HL-60 (cell line): ENCODE measurements around the gene TSC2.

Experiments used
- DNase-seq, 2 experiments: peaks; one replicate each; pipeline ENCODE4 v3.0.0-alpha.2; 2010 to 2020; ENCODE audit warnings: low read depth in 1 of 2, low spot score in 1 of 2
- H3K27ac ChIP-seq: fragments of 250-450 bp; sonication (Bioruptor Pico); replicated peaks from 2 replicates; pipeline ENCODE4 v1.5.1; 2020; ENCODE audit warnings: mild to moderate bottlenecking, moderate library complexity
- H3K27me3 ChIP-seq: fragments of 250-450 bp; sonication (Bioruptor Pico); 2 replicates; pipeline ENCODE4 v1.5.1; 2021; ENCODE audit warnings: mild to moderate bottlenecking, moderate library complexity; ENCODE audit not compliant: insufficient read depth, poor library complexity, severe bottlenecking
- H3K4me3 ChIP-seq: replicated peaks from 2 replicates; pipeline ENCODE4 v1.5.1; 2011; ENCODE audit warnings: mild to moderate bottlenecking, control low read depth, low read length; ENCODE audit not compliant: insufficient read depth
- CTCF ChIP-seq: IDR thresholded peaks from one replicate; pipeline ENCODE4 v1.5.1; 2011; ENCODE audit warnings: low read length, control low read depth, inconsistent platforms; ENCODE audit not compliant: insufficient read depth
- GABPA ChIP-seq: IDR thresholded peaks from 2 replicates; pipeline ENCODE4 v1.6.1; 2012; ENCODE audit warnings: low read depth
- POLR2AphosphoS5 ChIP-seq: IDR thresholded peaks from 2 replicates; pipeline ENCODE4 v1.6.1; 2012; ENCODE audit warnings: low read depth
- REST ChIP-seq: IDR thresholded peaks from 2 replicates; pipeline ENCODE4 v1.6.1; 2012; ENCODE audit warnings: low read depth; ENCODE audit not compliant: insufficient replicate concordance
- SPI1 ChIP-seq: IDR thresholded peaks from 2 replicates; pipeline ENCODE4 v1.6.1; 2012; ENCODE audit warnings: low read depth, mild to moderate bottlenecking, borderline replicate concordance

TSC2 gene

GRCh38 chr16:2004795-2005517 lies 42.8 kb upstream of the TSC2 start:
- DNase-seq, result no peak
- H3K4me3 ChIP-seq, result no peak overlapping the region
- H3K27ac ChIP-seq, result no peak overlapping the region
- no peaks in the 10 kb centered on the region for H3K27me3 ChIP-seq
- TF ChIP-seq GABPA (no peak), CTCF (no peak), REST (no peak), SPI1 (no peak), POLR2AphosphoS5 (no peak)

- DNase-seq, result no peak
- Histone ChIP-seq H3K27me3 (no peaks in the 10 kb centered on the region), H3K4me3 (no peak overlapping the region), H3K27ac (no peak overlapping the region)
- TF ChIP-seq CTCF, result no peak
- TF ChIP-seq REST, result no peak
- no peak for TF ChIP-seq SPI1
- TF ChIP-seq GABPA, result no peak
- TF ChIP-seq POLR2AphosphoS5, result no peak
Observed at GRCh38 chr16:2005646-2006045, 42.1 kb upstream of the TSC2 start.

DNA sequence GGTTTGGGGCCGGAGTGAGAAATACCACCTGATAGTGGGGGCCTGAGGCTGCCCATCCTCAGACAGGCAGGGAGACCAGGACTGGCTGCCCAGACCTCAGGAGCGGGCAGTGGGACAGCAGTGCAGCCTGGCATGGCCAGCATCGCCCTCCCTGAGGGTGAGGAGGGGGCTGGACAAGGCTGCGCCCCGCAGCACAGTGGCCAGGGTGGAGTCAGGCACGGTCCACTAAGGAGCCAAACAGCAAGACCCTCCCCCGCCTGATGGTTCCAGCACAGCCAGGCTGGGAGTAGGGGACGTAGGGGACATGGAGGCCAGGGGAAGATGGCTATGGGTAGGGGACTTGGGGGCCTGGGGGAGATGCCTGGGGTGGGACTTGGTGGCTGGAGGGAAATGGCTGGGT lies 41.5 kb upstream of the TSC2 start:
- no peak for DNase-seq
- no peak overlapping the region for H3K27ac ChIP-seq
- no peak for TF ChIP-seq GABPA
- TF ChIP-seq POLR2AphosphoS5, result no peak
- TF ChIP-seq SPI1, result no peak
- no peak for TF ChIP-seq CTCF
- no peak for TF ChIP-seq REST
- H3K4me3 ChIP-seq, result no peak overlapping the region
- H3K27me3 ChIP-seq, result no peaks in the 10 kb centered on the region
